IMR-90 (cell line): ENCODE results near the gene TNRC18.
"Not testable (repeated sequence)": the region's sequence is repeated elsewhere in the genome, so short reads cannot be mapped to it uniquely, and the experiment has no call there.

Experiments
- BHLHE40 ChIP-seq: fragments of 150-350 bp; IDR thresholded peaks from 2 replicates; pipeline ENCODE4 v1.6.1; 2016; ENCODE audit warnings: mild to moderate bottlenecking, low read depth, low read length
- CEBPB ChIP-seq: IDR thresholded peaks from 2 replicates; pipeline ENCODE4 v1.6.1; 2012; ENCODE audit warnings: low read depth, low read length, improper control_type of control experiment
- CTCF ChIP-seq: conservative IDR thresholded peaks from 2 replicates; pipeline ENCODE4 v1.5.1; 2012; ENCODE audit warnings: mild to moderate bottlenecking, low read depth, low read length, improper control_type of control experiment
- FOS ChIP-seq: fragments of 150-350 bp; IDR thresholded peaks from 2 replicates; pipeline ENCODE4 v1.6.1; 2016; ENCODE audit warnings: low read depth, low read length
- MAFK ChIP-seq: IDR thresholded peaks from 2 replicates; pipeline ENCODE4 v1.6.1; 2012; ENCODE audit warnings: low read depth, low read length, improper control_type of control experiment
- MAZ ChIP-seq: IDR thresholded peaks from 2 replicates; pipeline ENCODE4 v1.6.1; 2012; ENCODE audit warnings: low read depth, mild to moderate bottlenecking, low read length, improper control_type of control experiment, moderate library complexity, borderline replicate concordance
- NFE2L2 ChIP-seq: fragments of 150-350 bp; IDR thresholded peaks from 2 replicates; pipeline ENCODE4 v1.6.1; 2016; ENCODE audit warnings: low read depth, mild to moderate bottlenecking, low read length
- POLR2A ChIP-seq: IDR thresholded peaks from 2 replicates; pipeline ENCODE4 v1.6.1; 2012; ENCODE audit warnings: mild to moderate bottlenecking, low read depth, low read length
- RAD21 ChIP-seq: IDR thresholded peaks from 2 replicates; pipeline ENCODE4 v1.6.1; 2012; ENCODE audit warnings: low read length, improper control_type of control experiment
- RCOR1 ChIP-seq: IDR thresholded peaks from 2 replicates; pipeline ENCODE4 v1.6.1; 2012; ENCODE audit warnings: mild to moderate bottlenecking, low read length, improper control_type of control experiment; ENCODE audit not compliant: insufficient replicate concordance
- RFX5 ChIP-seq: IDR thresholded peaks from 2 replicates; pipeline ENCODE4 v1.8.0; 2012; ENCODE audit warnings: low read depth, mild to moderate bottlenecking, low read length, moderate library complexity
- TF ChIP-seq, protein P1 (sequence below): fragments of 150-350 bp; IDR thresholded peaks from 2 replicates; pipeline ENCODE4 v1.6.1; 2017; ENCODE audit warnings: mild to moderate bottlenecking, antibody characterized with exemption, low read length, low read depth
- TF ChIP-seq, protein P2 (sequence below): fragments of 150-350 bp; IDR thresholded peaks from 2 replicates; pipeline ENCODE4 v1.6.1; 2016; ENCODE audit warnings: low read depth, mild to moderate bottlenecking, low read length, moderate library complexity, borderline replicate concordance

DNA sequence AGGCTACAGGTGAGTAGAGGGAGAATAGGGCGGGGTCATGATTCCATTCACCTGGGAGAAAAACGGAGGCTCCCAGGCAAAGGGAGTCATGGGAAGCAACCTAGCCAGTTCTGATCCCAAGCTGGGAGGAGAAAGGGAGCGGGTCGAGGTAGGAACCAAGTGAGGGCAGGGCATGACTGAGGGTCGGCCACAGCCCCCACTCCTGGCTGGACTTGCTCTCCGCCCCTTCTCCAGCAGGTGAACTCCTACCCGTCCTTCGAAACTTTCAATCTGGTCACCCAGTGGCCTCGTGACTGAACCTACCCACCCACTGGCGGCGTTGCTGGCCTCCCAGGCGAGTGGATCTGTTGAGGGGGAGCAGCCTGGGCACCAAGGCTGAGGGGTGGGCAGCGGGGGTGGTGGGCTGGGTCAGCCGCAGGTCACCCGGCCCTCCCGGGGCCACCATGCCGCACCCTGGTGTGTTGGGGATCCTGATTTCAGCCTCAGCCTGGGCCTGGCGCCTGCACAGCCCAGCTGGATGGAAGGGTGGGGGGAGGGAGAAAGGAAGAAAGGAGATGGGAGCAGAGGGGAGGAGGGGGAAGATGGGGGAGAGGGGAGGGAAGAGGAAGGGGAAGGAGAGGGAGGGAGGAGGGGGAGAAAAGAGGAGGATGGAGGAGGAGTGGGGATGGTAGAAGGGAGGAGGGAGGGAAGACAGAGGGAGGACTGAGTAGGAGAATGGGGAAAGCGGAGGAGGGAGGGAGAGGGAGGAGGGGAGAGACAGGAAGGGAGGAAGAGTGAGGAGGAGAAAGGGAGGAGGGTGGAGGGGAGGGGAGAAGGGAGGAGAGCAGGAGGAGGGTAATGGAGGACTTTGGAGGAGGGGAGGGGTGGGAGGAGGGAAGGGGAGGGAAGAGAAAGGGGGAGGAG, 141.8 kb downstream of the TNRC18 start:
- not testable (repeated sequence) for TF ChIP-seq CTCF, POLR2A, MAFK, RFX5, CEBPB, RCOR1, BHLHE40, MAZ, FOS, NFE2L2, RAD21
- TF ChIP-seq, protein P1, sequence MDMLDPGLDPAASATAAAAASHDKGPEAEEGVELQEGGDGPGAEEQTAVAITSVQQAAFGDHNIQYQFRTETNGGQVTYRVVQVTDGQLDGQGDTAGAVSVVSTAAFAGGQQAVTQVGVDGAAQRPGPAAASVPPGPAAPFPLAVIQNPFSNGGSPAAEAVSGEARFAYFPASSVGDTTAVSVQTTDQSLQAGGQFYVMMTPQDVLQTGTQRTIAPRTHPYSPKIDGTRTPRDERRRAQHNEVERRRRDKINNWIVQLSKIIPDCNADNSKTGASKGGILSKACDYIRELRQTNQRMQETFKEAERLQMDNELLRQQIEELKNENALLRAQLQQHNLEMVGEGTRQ, result not testable (repeated sequence)
- TF ChIP-seq, protein P2, sequence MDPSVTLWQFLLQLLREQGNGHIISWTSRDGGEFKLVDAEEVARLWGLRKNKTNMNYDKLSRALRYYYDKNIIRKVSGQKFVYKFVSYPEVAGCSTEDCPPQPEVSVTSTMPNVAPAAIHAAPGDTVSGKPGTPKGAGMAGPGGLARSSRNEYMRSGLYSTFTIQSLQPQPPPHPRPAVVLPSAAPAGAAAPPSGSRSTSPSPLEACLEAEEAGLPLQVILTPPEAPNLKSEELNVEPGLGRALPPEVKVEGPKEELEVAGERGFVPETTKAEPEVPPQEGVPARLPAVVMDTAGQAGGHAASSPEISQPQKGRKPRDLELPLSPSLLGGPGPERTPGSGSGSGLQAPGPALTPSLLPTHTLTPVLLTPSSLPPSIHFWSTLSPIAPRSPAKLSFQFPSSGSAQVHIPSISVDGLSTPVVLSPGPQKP, result not testable (repeated sequence)
